SK-N-SH (cell line): ENCODE measurements around the gene HMG20A. TPM values are rescaled to one million over a fixed set of nuclear protein-coding genes. Genes with fewer than 3 reads are reported as not detected.

Source experiments
- CTCF ChIA-PET: fragments of 300-600, 350-600 bp; formaldehyde crosslinking; extraction: SDS; loops from one replicate; lab custom pipeline; 2021; lab: Yijun Ruan, JAX
- POLR2A ChIA-PET: fragments of 350-600 bp; sonication (Branson Sonifier 250); formaldehyde crosslinking; extraction: SDS; loops from one replicate; lab custom pipeline; 2020; ENCODE audit warnings: antibody characterized with exemption, inconsistent platforms; lab: Yijun Ruan, JAX
- DNase-seq: peaks from one replicate; pipeline ENCODE4 v3.0.0; 2012
- H2AFZ ChIP-seq: fragments of 200-600 bp; sonication (generic); 2 replicates; pipeline ENCODE4 v1.8.1; 2016; ENCODE audit warnings: antibody characterized with exemption, mild to moderate bottlenecking, low read depth
- H3F3A ChIP-seq: fragments of 200-600 bp; sonication (generic); replicated peaks from 2 replicates; pipeline ENCODE3; 2016; ENCODE audit warnings: antibody characterized with exemption, mild to moderate bottlenecking; ENCODE audit not compliant: insufficient read depth
- H3K27ac ChIP-seq, 2 experiments: fragments of 200-500 bp in 1 of 2; fragments of 200-600 bp in 1 of 2; sonication (Bioruptor generic) in 1 of 2; sonication (generic), shearing (Covaris generic) in 1 of 2; 2 replicates each; pipeline versions ENCODE4 v1.5.1 to v1.6.1; 2014 to 2016; ENCODE audit warnings: low read depth in 2 of 2, inconsistent platforms in 1 of 2, low read length in 1 of 2, mild to moderate bottlenecking in 1 of 2, mixed read lengths in 1 of 2
- H3K27me3 ChIP-seq: fragments of 200-600 bp; sonication (generic), shearing (Covaris generic); 2 replicates; pipeline ENCODE4 v1.6.1; 2016; ENCODE audit warnings: mixed run types; ENCODE audit not compliant: insufficient read depth
- H3K36me3 ChIP-seq, 2 experiments: fragments of 200-500 bp in 1 of 2; fragments of 200-600 bp in 1 of 2; sonication (Bioruptor generic) in 1 of 2; sonication (generic) in 1 of 2; replicated peaks in 1 of 2; 2 replicates each; pipeline versions ENCODE3 to v1.5.1; 2014 to 2016; ENCODE audit warnings: low read length in 1 of 2, mild to moderate bottlenecking in 1 of 2; ENCODE audit not compliant: insufficient read depth in 2 of 2, control insufficient read depth in 1 of 2
- H3K4me1 ChIP-seq, 2 experiments: fragments of 200-500 bp in 1 of 2; fragments of 200-600 bp in 1 of 2; sonication (Bioruptor generic) in 1 of 2; sonication (generic), shearing (Covaris generic) in 1 of 2; 2 replicates each; pipeline versions ENCODE4 v1.5.1 to v1.6.1; 2014 to 2016; ENCODE audit warnings: low read depth in 1 of 2, low read length in 1 of 2, mixed run types in 1 of 2; ENCODE audit not compliant: insufficient read depth in 2 of 2, control insufficient read depth in 1 of 2
- H3K4me2 ChIP-seq: fragments of 200-600 bp; sonication (generic), shearing (Covaris generic); 2 replicates; pipeline ENCODE4 v1.6.1; 2017; ENCODE audit warnings: mixed run types
- H3K4me3 ChIP-seq, 2 experiments: fragments of 200-500 bp in 1 of 2; fragments of 200-600 bp in 1 of 2; sonication (Bioruptor generic) in 1 of 2; sonication (generic), shearing (Covaris generic) in 1 of 2; 2 replicates each; pipeline versions ENCODE4 v1.5.1 to v1.8.1; 2014 to 2016; ENCODE audit warnings: low read depth in 2 of 2, inconsistent platforms in 1 of 2, low read length in 1 of 2, mild to moderate bottlenecking in 1 of 2, mixed read lengths in 1 of 2, moderate library complexity in 1 of 2
- H3K79me2 ChIP-seq: fragments of 200-600 bp; sonication (generic); 2 replicates; pipeline ENCODE4 v1.8.1; 2017; ENCODE audit warnings: mild to moderate bottlenecking; ENCODE audit not compliant: insufficient read depth
- H3K9ac ChIP-seq: fragments of 200-600 bp; sonication (generic); 2 replicates; pipeline ENCODE4 v1.6.1; 2017; ENCODE audit warnings: mixed run types
- H3K9me2 ChIP-seq: fragments of 200-600 bp; sonication (generic); 2 replicates; pipeline ENCODE4 v1.6.1; 2017; ENCODE audit warnings: mixed run types
- H3K9me3 ChIP-seq: fragments of 200-600 bp; sonication (generic); 2 replicates; pipeline ENCODE4 v1.6.1; 2017; ENCODE audit warnings: mixed run types, mild to moderate bottlenecking, moderate library complexity
- H4K20me1 ChIP-seq: fragments of 200-600 bp; sonication (generic); 2 replicates; pipeline ENCODE4 v1.6.1; 2017; ENCODE audit warnings: mild to moderate bottlenecking, mixed run types; ENCODE audit not compliant: insufficient read depth
- CHD2 ChIP-seq: fragments of 150-350 bp; IDR thresholded peaks from 2 replicates; pipeline ENCODE4 v1.6.1; 2018; ENCODE audit warnings: low read length; ENCODE audit not compliant: partially characterized antibody
- EP300 ChIP-seq, 2 experiments: IDR thresholded peaks; 2 replicates each; pipeline versions ENCODE4 v1.4.0 to v1.6.1; 2012; ENCODE audit warnings: borderline replicate concordance in 1 of 2, low read depth in 1 of 2, low read length in 1 of 2
- FOXM1 ChIP-seq: IDR thresholded peaks from 2 replicates; pipeline ENCODE4 v1.4.0; 2012; ENCODE audit warnings: low read depth, mild to moderate bottlenecking
- GATA2 ChIP-seq: sonication (generic); formaldehyde crosslinking; IDR thresholded peaks from 2 replicates; pipeline ENCODE4 v1.5.0; 2020; ENCODE audit warnings: mild to moderate bottlenecking, missing genetic modification reagents
- JUND ChIP-seq: IDR thresholded peaks from 2 replicates; pipeline ENCODE4 v1.4.0; 2012
- MXI1 ChIP-seq: IDR thresholded peaks from 2 replicates; pipeline ENCODE4 v1.6.1; 2012; ENCODE audit warnings: mild to moderate bottlenecking, low read depth, low read length, improper control_type of control experiment
- RAD21 ChIP-seq: IDR thresholded peaks from 2 replicates; pipeline ENCODE4 v1.6.1; 2012; ENCODE audit warnings: mild to moderate bottlenecking, low read length
- RCOR1 ChIP-seq: fragments of 150-350 bp; IDR thresholded peaks from 2 replicates; pipeline ENCODE4 v1.6.1; 2017; ENCODE audit warnings: antibody characterized with exemption, low read length
- SMC3 ChIP-seq: IDR thresholded peaks from 2 replicates; pipeline ENCODE4 v1.6.1; 2012; ENCODE audit warnings: low read depth, low read length, improper control_type of control experiment
- TEAD4 ChIP-seq: IDR thresholded peaks from 2 replicates; pipeline ENCODE4 v1.4.0; 2012; ENCODE audit warnings: mild to moderate bottlenecking, borderline replicate concordance; ENCODE audit not compliant: insufficient read depth
- WGBS: methylation state at CpG from one replicate; pipeline ENCODE4 v1.1.6; 2017; ENCODE audit warnings: low lambda C conversion rate; 5-methylcytosine and 5-hydroxymethylcytosine counted together
- polyA plus RNA-seq, 3 experiments: library from polyadenylated mRNA; depleted of rRNA; stranded (reverse); fragments of >200 nt; gene quantifications; 2 replicates each; pipeline ENCODE4 v1.2.3, GENCODE V29; 2012
- TF ChIP-seq, protein P1 (sequence below): IDR thresholded peaks from 2 replicates; pipeline ENCODE4 v1.6.1; 2012; ENCODE audit warnings: mild to moderate bottlenecking, low read depth, low read length, moderate library complexity
- TF ChIP-seq, protein P2 (sequence below): IDR thresholded peaks from 2 replicates; pipeline ENCODE4; 2012
- TF ChIP-seq, protein P3 (sequence below): IDR thresholded peaks from 2 replicates; pipeline ENCODE4 v1.4.0; 2012; ENCODE audit warnings: low read depth
- TF ChIP-seq, protein P4 (sequence below): IDR thresholded peaks from 2 replicates; pipeline ENCODE4 v1.4.0; 2012; ENCODE audit warnings: low read depth, borderline replicate concordance

HMG20A gene
- polyA plus RNA-seq, 1 of the 3 experiments (the other 2 are of a cell fraction), result 27.7 TPM

DNA sequence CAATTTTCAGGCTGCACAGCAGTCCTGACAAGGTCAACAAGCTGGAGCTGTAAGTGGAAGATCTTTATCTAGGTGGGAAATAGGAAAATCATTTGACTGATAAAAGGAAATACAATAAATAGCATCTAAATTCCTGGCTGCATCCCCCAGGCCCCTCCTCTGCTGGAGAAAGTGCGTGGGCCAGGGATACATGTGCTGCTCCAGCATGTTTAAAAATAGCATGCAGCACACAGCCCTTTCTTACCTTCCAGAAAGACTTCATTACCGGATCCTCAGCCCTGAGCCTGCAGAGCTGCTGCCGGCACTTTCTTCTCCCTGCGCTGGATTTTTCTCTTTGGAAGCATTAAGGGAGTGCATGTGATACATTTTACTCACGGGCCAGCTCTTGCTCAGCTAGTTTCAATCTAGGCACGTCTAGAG lies 77.3 kb downstream of the HMG20A start:
- 48% methylated on average over 3 of the region's 6 CpGs for WGBS
- peak; percentile 69; the same call in 1 of the 2 replicates for TF ChIP-seq RCOR1
- TF ChIP-seq SMC3, result no peak
- no peak for TF ChIP-seq TEAD4
- no peak for TF ChIP-seq FOXM1
- TF ChIP-seq, protein P1, sequence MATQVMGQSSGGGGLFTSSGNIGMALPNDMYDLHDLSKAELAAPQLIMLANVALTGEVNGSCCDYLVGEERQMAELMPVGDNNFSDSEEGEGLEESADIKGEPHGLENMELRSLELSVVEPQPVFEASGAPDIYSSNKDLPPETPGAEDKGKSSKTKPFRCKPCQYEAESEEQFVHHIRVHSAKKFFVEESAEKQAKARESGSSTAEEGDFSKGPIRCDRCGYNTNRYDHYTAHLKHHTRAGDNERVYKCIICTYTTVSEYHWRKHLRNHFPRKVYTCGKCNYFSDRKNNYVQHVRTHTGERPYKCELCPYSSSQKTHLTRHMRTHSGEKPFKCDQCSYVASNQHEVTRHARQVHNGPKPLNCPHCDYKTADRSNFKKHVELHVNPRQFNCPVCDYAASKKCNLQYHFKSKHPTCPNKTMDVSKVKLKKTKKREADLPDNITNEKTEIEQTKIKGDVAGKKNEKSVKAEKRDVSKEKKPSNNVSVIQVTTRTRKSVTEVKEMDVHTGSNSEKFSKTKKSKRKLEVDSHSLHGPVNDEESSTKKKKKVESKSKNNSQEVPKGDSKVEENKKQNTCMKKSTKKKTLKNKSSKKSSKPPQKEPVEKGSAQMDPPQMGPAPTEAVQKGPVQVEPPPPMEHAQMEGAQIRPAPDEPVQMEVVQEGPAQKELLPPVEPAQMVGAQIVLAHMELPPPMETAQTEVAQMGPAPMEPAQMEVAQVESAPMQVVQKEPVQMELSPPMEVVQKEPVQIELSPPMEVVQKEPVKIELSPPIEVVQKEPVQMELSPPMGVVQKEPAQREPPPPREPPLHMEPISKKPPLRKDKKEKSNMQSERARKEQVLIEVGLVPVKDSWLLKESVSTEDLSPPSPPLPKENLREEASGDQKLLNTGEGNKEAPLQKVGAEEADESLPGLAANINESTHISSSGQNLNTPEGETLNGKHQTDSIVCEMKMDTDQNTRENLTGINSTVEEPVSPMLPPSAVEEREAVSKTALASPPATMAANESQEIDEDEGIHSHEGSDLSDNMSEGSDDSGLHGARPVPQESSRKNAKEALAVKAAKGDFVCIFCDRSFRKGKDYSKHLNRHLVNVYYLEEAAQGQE, result no peak
- TF ChIP-seq, protein P2, sequence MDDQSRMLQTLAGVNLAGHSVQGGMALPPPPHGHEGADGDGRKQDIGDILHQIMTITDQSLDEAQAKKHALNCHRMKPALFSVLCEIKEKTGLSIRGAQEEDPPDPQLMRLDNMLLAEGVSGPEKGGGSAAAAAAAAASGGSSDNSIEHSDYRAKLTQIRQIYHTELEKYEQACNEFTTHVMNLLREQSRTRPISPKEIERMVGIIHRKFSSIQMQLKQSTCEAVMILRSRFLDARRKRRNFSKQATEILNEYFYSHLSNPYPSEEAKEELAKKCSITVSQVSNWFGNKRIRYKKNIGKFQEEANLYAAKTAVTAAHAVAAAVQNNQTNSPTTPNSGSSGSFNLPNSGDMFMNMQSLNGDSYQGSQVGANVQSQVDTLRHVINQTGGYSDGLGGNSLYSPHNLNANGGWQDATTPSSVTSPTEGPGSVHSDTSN, result no peak
- TF ChIP-seq CHD2, result peak; percentile 11
- TF ChIP-seq RAD21, result peak; percentile 5; the same call in 1 of the 2 replicates
- TF ChIP-seq GATA2 (CRISPR knock-in tag), result peak; percentile 70
- TF ChIP-seq, protein P3, sequence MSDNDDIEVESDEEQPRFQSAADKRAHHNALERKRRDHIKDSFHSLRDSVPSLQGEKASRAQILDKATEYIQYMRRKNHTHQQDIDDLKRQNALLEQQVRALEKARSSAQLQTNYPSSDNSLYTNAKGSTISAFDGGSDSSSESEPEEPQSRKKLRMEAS, result 0 out of 2 replicates have a peak, but pooled peaks have one; percentile 18
- TF ChIP-seq EP300 (IDR thresholded peaks at IDR 0.05; ENCODE audit: borderline replicate concordance in 1 of 2, low read depth in 1 of 2, low read length in 1 of 2), result peak in 1 of 2 experiments; percentile 38; a peak in 1 of 4 replicates
- TF ChIP-seq, protein P4, sequence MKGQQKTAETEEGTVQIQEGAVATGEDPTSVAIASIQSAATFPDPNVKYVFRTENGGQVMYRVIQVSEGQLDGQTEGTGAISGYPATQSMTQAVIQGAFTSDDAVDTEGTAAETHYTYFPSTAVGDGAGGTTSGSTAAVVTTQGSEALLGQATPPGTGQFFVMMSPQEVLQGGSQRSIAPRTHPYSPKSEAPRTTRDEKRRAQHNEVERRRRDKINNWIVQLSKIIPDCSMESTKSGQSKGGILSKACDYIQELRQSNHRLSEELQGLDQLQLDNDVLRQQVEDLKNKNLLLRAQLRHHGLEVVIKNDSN, result no peak
- peak; percentile 67; the same call in 1 of the 2 replicates for TF ChIP-seq MXI1
- TF ChIP-seq JUND, result no peak
- peak overlapping the region; percentile 83 for H3K4me2 ChIP-seq
- POLR2A ChIA-PET, result interaction anchor here (0.7 kb wide), 2 partner anchors 11 to 380 kb away, joined by 3 read pairs; no protein-coding TSS in a partner anchor
- H3K4me3 ChIP-seq, result no peak overlapping the region
- no peaks in the 10 kb centered on the region for H3K9me2 ChIP-seq
- H2AFZ ChIP-seq, result 0 out of 2 replicates have a peak overlapping the region, but pooled peaks have one; percentile 29
- H3F3A ChIP-seq, result peaks cover 20% of the 10 kb centered on the region
- H3K4me1 ChIP-seq, result peaks cover 47 to 53% of the 10 kb centered on the region in 2 experiments
- peak; percentile 43 for DNase-seq
- no peaks in the 10 kb centered on the region for H3K9me3 ChIP-seq
- CTCF ChIA-PET, result interaction anchor here (0.9 to 7.1 kb wide), 17 partner anchors 8 to 473 kb away, joined by 3 to 80 read pairs (median 10); partner anchors contain the start of genes HMG20A, LINGO1 and PEAK1
- H3K27ac ChIP-seq, result peak overlapping the region; percentile 75 to 98
- H3K79me2 ChIP-seq, result no peaks in the 10 kb centered on the region
- H3K27me3 ChIP-seq, result no peaks in the 10 kb centered on the region
- no peaks in the 10 kb centered on the region for H3K36me3 ChIP-seq
- no peaks in the 10 kb centered on the region for H4K20me1 ChIP-seq
- H3K9ac ChIP-seq, result no peak overlapping the region
